ENCODE measurements around the gene USF1. TPM values are rescaled to one million over a fixed set of nuclear protein-coding genes. Genes with fewer than 3 reads are reported as not detected.

USF1 gene
- total and polyA plus RNA-seq, 9 of the 15 experiments (the other 6 are each of a cell fraction or from before 2014, with no cell fraction given): 7.4 to 60.2 (median 54.2) TPM

GRCh38 chr1:161021165-161021969 lies 24.4 kb downstream of the USF1 start (continued):
- no peak for TF ChIP-seq GTF2B (IDR thresholded peaks at IDR 0.05; ENCODE audit: extremely low read depth, insufficient read length)
- TF ChIP-seq CSDE1 (IDR thresholded peaks at IDR 0.05): no peak
- no peak for TF ChIP-seq SIRT6 (IDR thresholded peaks at IDR 0.05; ENCODE audit: low read depth, low read length)
- TF ChIP-seq ATF3 (IDR thresholded peaks at IDR 0.05): no peak
- TF ChIP-seq ATF3 (CRISPR knock-in tag; conservative IDR thresholded peaks at IDR 0.05): no peak
- TF ChIP-seq MCM5 (IDR thresholded peaks at IDR 0.05; ENCODE audit: low read depth): no peak
- TF ChIP-seq TAF1 (IDR thresholded peaks at IDR 0.05; ENCODE audit: control insufficient read depth, extremely low read depth, insufficient read depth, low read length, severe bottlenecking): peak; percentile 75
- TF ChIP-seq ZNF511 (CRISPR knock-in tag; IDR thresholded peaks at IDR 0.05): no peak
- TF ChIP-seq JUNB (CRISPR knock-in tag; conservative IDR thresholded peaks at IDR 0.05): no peak
- TF ChIP-seq ETV1 (tag; conservative IDR thresholded peaks at IDR 0.05; ENCODE audit: low read depth): no peak
- TF ChIP-seq ZNF436 (CRISPR knock-in tag; IDR thresholded peaks at IDR 0.05): no peak
- TF ChIP-seq KLF10 (CRISPR knock-in tag; IDR thresholded peaks at IDR 0.05): no peak
- TF ChIP-seq POLR2AphosphoS5 (IDR thresholded peaks at IDR 0.05; ENCODE audit: control insufficient read depth, insufficient read depth, low read depth, low read length): peak; percentile 56
- TF ChIP-seq STAG1 (CRISPR knock-in tag; IDR thresholded peaks at IDR 0.05; ENCODE audit: borderline replicate concordance): no peak
- no peak for TF ChIP-seq ZFPM2 (CRISPR knock-in tag; IDR thresholded peaks at IDR 0.05)
- TF ChIP-seq RBFOX2 (IDR thresholded peaks at IDR 0.05; ENCODE audit: low read depth, low read length): peak; percentile 65
- no peak for TF ChIP-seq ZBTB7A (IDR thresholded peaks at IDR 0.05; ENCODE audit: borderline replicate concordance, control insufficient read depth, low read depth, low read length)
- TF ChIP-seq HDAC2 (IDR thresholded peaks at IDR 0.05): peak; percentile 50; the same call in 1 of the 2 replicates
- TF ChIP-seq ZNF830 (CRISPR knock-in tag; IDR thresholded peaks at IDR 0.05): no peak
- peak; percentile 92 for TF ChIP-seq SMARCA5 (IDR thresholded peaks at IDR 0.05)
- TF ChIP-seq MLLT1 (IDR thresholded peaks at IDR 0.05): 0 out of 4 replicates have a peak, but pooled peaks of 1 of the 2 experiments have one; percentile 26
- no peak for TF ChIP-seq CCNT2 (IDR thresholded peaks at IDR 0.05; ENCODE audit: borderline replicate concordance, extremely low read depth, insufficient read length, low read depth, low read length)
- 0 out of 2 replicates have a peak, but pooled peaks have one; percentile 15 for TF ChIP-seq SIN3B (IDR thresholded peaks at IDR 0.05; ENCODE audit: low read depth)
- peak; percentile 68 for TF ChIP-seq CHD2 (IDR thresholded peaks at IDR 0.05; ENCODE audit: low read depth, low read length)
